Osteoblast (primary cell): Measurements from ENCODE around the gene DOCK1. TPM values are rescaled to one million over a fixed set of nuclear protein-coding genes. Genes with fewer than 3 reads are reported as not detected.

ENCODE experiments used
- DNase-seq: peaks from one replicate; pipeline ENCODE4 v3.0.0; 2011; ENCODE audit warnings: low spot score, mixed read lengths; ENCODE audit not compliant: insufficient read length; ENCODE audit errors: missing footprints
- H2AFZ ChIP-seq: 2 replicates; pipeline ENCODE4 v1.6.0; 2011; ENCODE audit warnings: mild to moderate bottlenecking, low read length
- H3K27ac ChIP-seq: 2 replicates; pipeline ENCODE4 v1.5.1; 2011; ENCODE audit warnings: mild to moderate bottlenecking, low read depth, low read length, moderate library complexity
- H3K27me3 ChIP-seq: 2 replicates; pipeline ENCODE4 v1.6.0; 2012; ENCODE audit warnings: mild to moderate bottlenecking, control low read depth, inconsistent platforms, low read length, moderate library complexity; ENCODE audit not compliant: insufficient read depth
- H3K36me3 ChIP-seq: 2 replicates; pipeline ENCODE4 v1.5.1; 2011; ENCODE audit warnings: mild to moderate bottlenecking, low read length, control low read depth, moderate library complexity; ENCODE audit not compliant: insufficient read depth
- H3K4me1 ChIP-seq: 2 replicates; pipeline ENCODE4 v1.5.1; 2011; ENCODE audit warnings: mild to moderate bottlenecking, low read length, control low read depth, moderate library complexity; ENCODE audit not compliant: insufficient read depth
- H3K4me2 ChIP-seq: 2 replicates; pipeline ENCODE4 v1.6.0; 2011; ENCODE audit warnings: mild to moderate bottlenecking, low read length; ENCODE audit not compliant: insufficient read depth
- H3K4me3 ChIP-seq: fragments of 200-600 bp; sonication (generic); 3 replicates; pipeline ENCODE4 v1.5.1; 2012; ENCODE audit warnings: mild to moderate bottlenecking, low read length, inconsistent platforms; ENCODE audit not compliant: insufficient read depth
- H3K79me2 ChIP-seq: 2 replicates; pipeline ENCODE4 v1.6.0; 2012; ENCODE audit warnings: mild to moderate bottlenecking, low read length, control low read depth, inconsistent platforms; ENCODE audit not compliant: insufficient read depth
- H3K9me3 ChIP-seq: 2 replicates; pipeline ENCODE4 v1.5.1; 2011; ENCODE audit warnings: low read depth, low read length, control low read depth
- H4K20me1 ChIP-seq: 2 replicates; pipeline ENCODE4 v1.6.0; 2012; ENCODE audit warnings: mild to moderate bottlenecking, low read length, control low read depth; ENCODE audit not compliant: insufficient read depth
- CTCF ChIP-seq: IDR thresholded peaks from 2 replicates; pipeline ENCODE4 v1.5.1; 2011; ENCODE audit warnings: mild to moderate bottlenecking, low read depth, low read length, moderate library complexity; ENCODE audit errors: extremely low read depth
- total RNA-seq: library from RNA; depleted of rRNA; stranded (reverse); fragments of >200 nt; gene quantifications from 2 replicates; pipeline ENCODE4 v1.2.3, GENCODE V29; 2012

Gene DOCK1
- total RNA-seq, 1 donor = 80.3 TPM

GRCh38 chr10:127337801-127338200 lies 432.6 kb downstream of the DOCK1 start:
- Histone ChIP-seq H3K36me3 (no peaks in the 10 kb centered on the region), H3K4me1 (no peaks in the 10 kb centered on the region), H4K20me1 (peaks cover 3% of the 10 kb centered on the region), H3K4me2 (no peak overlapping the region), H3K9me3 (no peaks in the 10 kb centered on the region), H3K4me3 (no peak overlapping the region), H3K27ac (no peak overlapping the region), H3K79me2 (no peaks in the 10 kb centered on the region), H3K27me3 (no peaks in the 10 kb centered on the region), H2AFZ (no peak overlapping the region)
- no peak for DNase-seq
- TF ChIP-seq CTCF = no peak

- Histone ChIP-seq H3K9me3 (no peaks in the 10 kb centered on the region), H4K20me1 (peaks cover 7% of the 10 kb centered on the region), H3K79me2 (no peaks in the 10 kb centered on the region), H3K4me3 (no peak overlapping the region), H3K27me3 (no peaks in the 10 kb centered on the region), H3K4me1 (no peaks in the 10 kb centered on the region), H2AFZ (no peak overlapping the region), H3K4me2 (no peak overlapping the region), H3K36me3 (no peaks in the 10 kb centered on the region), H3K27ac (no peak overlapping the region)
- no peak for TF ChIP-seq CTCF
- no peak for DNase-seq
Measured at GRCh38 chr10:127338399-127339110, 433.3 kb downstream of the DOCK1 start.

- no peaks in the 10 kb centered on the region for H3K4me1 ChIP-seq
- TF ChIP-seq CTCF = no peak
- no peaks in the 10 kb centered on the region for H3K79me2 ChIP-seq
- H3K9me3 ChIP-seq = no peaks in the 10 kb centered on the region
- no peak for DNase-seq
- H3K36me3 ChIP-seq = peaks cover 12% of the 10 kb centered on the region
- no peak overlapping the region for H3K4me2 ChIP-seq
- no peak overlapping the region for H2AFZ ChIP-seq
- H3K4me3 ChIP-seq = no peak overlapping the region
- no peak overlapping the region for H3K27ac ChIP-seq
- H4K20me1 ChIP-seq = peaks cover 4% of the 10 kb centered on the region
- H3K27me3 ChIP-seq = no peaks in the 10 kb centered on the region
Measured at GRCh38 chr10:127343821-127344220, 438.6 kb downstream of the DOCK1 start.

- Histone ChIP-seq H3K4me2 (no peak overlapping the region), H3K36me3 (peaks cover 12% of the 10 kb centered on the region), H3K27me3 (no peaks in the 10 kb centered on the region), H3K9me3 (no peaks in the 10 kb centered on the region), H3K79me2 (no peaks in the 10 kb centered on the region), H3K4me3 (no peak overlapping the region), H2AFZ (no peak overlapping the region), H3K4me1 (no peaks in the 10 kb centered on the region), H3K27ac (no peak overlapping the region), H4K20me1 (peaks cover 4% of the 10 kb centered on the region)
- TF ChIP-seq CTCF = no peak
- DNase-seq = no peak
Measured at GRCh38 chr10:127344346-127344745, 439.1 kb downstream of the DOCK1 start.
